ENCODE results near the gene UBTD2. TPM values are rescaled to one million over a fixed set of nuclear protein-coding genes. Genes with fewer than 3 reads are reported as not detected.

UBTD2 gene
- total RNA-seq, 1 experiment from 2014 or later = 42.6 TPM

GRCh38 chr5:172266071-172266675 lies 17.4 kb downstream of the UBTD2 start:
- no peaks in the 10 kb centered on the region for H3K23me2 ChIP-seq (ENCODE audit: insufficient read length, low read depth, low read length, poor library complexity, severe bottlenecking)
- H4K5ac ChIP-seq (ENCODE audit: insufficient read length, low read depth, low read length) = no peak overlapping the region
- H2BK5ac ChIP-seq (ENCODE audit: insufficient read length, low read length) = no peak overlapping the region
- H3K79me1 ChIP-seq (ENCODE audit: insufficient read depth, low read depth, low read length, poor library complexity, severe bottlenecking) = peaks cover 18% of the 10 kb centered on the region
- H3K9ac ChIP-seq (ENCODE audit: extremely low read depth, insufficient read length, low read length) = no peak overlapping the region
- no peaks in the 10 kb centered on the region for H3K9me3 ChIP-seq (ENCODE audit: control insufficient read depth, low read depth, low read length)
- no peak overlapping the region for H3T11ph ChIP-seq (ENCODE audit: low read length)
- H3K9me3 Mint-ChIP-seq = no peaks in the 10 kb centered on the region
- no peak overlapping the region for H3K4me3 Mint-ChIP-seq
- no peak overlapping the region for H3K4me2 ChIP-seq (ENCODE audit: insufficient read depth, insufficient read length, low read length)
- no peaks in the 10 kb centered on the region for H4K20me1 ChIP-seq (ENCODE audit: control insufficient read depth, insufficient read depth, insufficient read length)
- H2BK120ac ChIP-seq (ENCODE audit: low read depth, low read length, poor library complexity, severe bottlenecking) = no peak overlapping the region
- H3K4me1 Mint-ChIP-seq = peaks cover 8 to 19% of the 10 kb centered on the region in 2 experiments
- H3K4me1 ChIP-seq (ENCODE audit: insufficient read depth, low read length) = peaks cover 1% of the 10 kb centered on the region; the same call in 1 of the 2 replicates
- H3K27me3 ChIP-seq (ENCODE audit: insufficient read depth, low read length) = no peaks in the 10 kb centered on the region
- no peak overlapping the region for H3K18ac ChIP-seq (ENCODE audit: insufficient read length, low read depth, low read length)
- no peak overlapping the region for H2BK20ac ChIP-seq (ENCODE audit: low read depth, low read length, poor library complexity, severe bottlenecking)
- H2AFZ ChIP-seq (ENCODE audit: low read length) = no peak overlapping the region
- H2AK5ac ChIP-seq (ENCODE audit: insufficient read length, low read length) = no peak overlapping the region
- H3K79me2 ChIP-seq (ENCODE audit: insufficient read depth, low read length) = peaks cover 18% of the 10 kb centered on the region
- no CpG with 5 or more reads among the region's 10 CpGs for WGBS (ENCODE audit: extremely low coverage, insufficient read length, low lambda C conversion rate)
- no peak for TF ChIP-seq CTCF (conservative IDR thresholded peaks at IDR 0.05)
- H3K14ac ChIP-seq (ENCODE audit: insufficient read depth, low read length) = no peak overlapping the region
- H3K23ac ChIP-seq (ENCODE audit: insufficient read length, low read depth, low read length) = no peak overlapping the region
- H2BK12ac ChIP-seq (ENCODE audit: insufficient read length, low read depth, low read length) = no peak overlapping the region
- H3K27ac Mint-ChIP-seq = peak overlapping the region; percentile 32 to 68 (median 55); a peak in 4 of 7 replicates
- no peak overlapping the region for H4K91ac ChIP-seq (ENCODE audit: insufficient read length, low read depth, low read length)
- DNase-seq = peak; percentile 42
- H3K27ac ChIP-seq (ENCODE audit: insufficient read length, low read depth, low read length) = no peak overlapping the region
- H3K36me3 Mint-ChIP-seq (ENCODE audit: insufficient read depth in 1 of 3, low read depth in 3 of 3) = peaks cover 8 to 23% (median 10%) of the 10 kb centered on the region in 3 experiments; a peak in 5 of 7 replicates
- H4K8ac ChIP-seq (replicated peaks; ENCODE audit: insufficient read length, low read depth, low read length) = no peak overlapping the region
- H2BK15ac ChIP-seq (ENCODE audit: low read depth, low read length) = no peak overlapping the region
- H3K27me3 Mint-ChIP-seq (ENCODE audit: low read depth) = no peaks in the 10 kb centered on the region
- H3K4ac ChIP-seq (ENCODE audit: low read depth, low read length) = no peak overlapping the region
- H3K56ac ChIP-seq (ENCODE audit: insufficient read length, low read depth, low read length) = no peak overlapping the region
